Measurements from ENCODE around the gene ALKBH5. TPM values are rescaled to one million over a fixed set of nuclear protein-coding genes. Genes with fewer than 3 reads are reported as not detected.

Gene ALKBH5
- total RNA-seq, 1 donor from 2014 or later: 124 TPM

DNA sequence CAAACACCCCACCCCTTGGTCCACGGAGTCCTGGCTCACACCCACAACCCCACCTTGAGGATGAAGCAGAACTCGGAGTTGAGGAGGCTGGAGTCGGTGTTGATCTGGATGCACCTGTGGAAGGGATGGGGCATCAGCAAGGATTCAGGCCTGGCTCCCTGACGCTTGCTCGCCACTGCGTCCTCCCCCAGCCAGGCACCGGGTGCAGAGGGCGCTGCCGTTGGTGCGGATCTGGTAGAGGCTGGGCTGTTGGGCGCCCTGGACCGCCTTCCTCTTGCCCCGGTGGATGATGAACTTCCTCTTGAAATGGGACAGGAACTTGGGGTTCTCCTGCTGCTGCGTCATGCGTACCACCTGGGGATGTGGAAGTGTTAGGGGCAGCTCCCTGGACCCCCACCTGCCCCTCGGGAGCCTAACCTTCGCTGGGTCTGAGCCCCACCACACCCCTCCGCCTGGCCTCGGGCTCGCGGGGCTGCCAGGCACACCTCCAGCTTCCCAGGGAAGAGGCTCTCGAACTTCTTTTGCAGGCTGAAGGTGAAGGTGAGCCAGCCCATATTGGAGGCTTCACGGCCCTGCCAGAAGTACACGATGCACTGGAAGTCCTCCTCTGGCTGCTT, 62.6 kb downstream of the ALKBH5 start:
- no peak for DNase-seq

DNA sequence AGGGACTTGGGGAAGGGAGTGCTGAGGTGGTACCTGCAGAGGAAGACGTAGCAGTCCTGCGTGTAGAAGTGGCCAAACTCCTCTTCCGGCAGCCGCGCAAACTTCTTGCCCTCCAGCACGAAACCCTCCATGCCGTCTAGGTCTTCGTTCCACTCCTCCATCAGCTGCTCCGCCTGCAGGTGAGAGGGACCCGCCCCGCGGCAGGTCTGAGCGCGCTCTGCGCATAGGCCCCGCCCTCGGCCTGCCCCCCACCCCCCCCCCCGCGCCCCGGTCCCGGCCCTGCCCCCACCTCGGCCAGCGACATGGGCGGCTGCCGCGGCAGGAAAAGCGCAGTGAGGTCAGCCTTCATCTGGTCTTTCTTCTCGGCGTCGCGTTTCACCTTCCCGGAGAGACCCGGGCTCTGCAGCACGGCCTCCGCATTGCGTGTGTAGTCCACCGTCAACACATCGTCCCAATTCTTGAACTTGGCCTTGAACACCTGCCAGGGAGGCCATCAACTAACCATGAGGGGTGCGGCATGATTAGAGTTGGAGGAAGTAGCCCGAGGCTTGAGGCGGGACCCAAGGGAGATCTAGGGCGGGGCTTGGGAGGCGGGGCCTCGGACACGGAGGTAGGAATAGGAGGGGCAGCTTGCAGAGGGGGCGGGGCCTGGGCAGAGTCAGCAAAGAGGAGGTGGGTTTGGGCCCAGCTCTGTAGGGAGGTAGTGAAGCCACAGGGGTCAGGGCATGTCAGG, 63.4 kb downstream of the ALKBH5 start:
- DNase-seq: peak; percentile 70

DNA sequence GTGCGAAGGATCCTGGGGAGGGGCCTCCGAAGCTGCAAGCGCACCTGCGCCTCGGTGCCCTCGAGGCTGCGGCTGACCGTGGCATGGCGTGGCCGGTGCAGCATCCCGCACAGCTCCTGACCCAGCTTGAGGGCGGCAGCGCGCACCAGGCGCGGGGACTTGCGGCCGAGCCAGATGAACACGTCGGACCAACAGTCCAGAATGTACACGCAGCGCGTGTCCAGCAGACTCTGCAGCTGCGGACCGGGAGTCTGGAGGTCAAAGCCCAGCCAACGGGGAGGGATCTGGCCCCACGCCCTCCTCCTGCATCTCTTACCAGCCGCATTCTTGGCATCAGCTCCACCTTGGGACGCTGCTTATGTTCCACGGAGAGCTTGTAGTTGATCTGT, 64.0 kb downstream of the ALKBH5 start:
- no peak for DNase-seq

DNA sequence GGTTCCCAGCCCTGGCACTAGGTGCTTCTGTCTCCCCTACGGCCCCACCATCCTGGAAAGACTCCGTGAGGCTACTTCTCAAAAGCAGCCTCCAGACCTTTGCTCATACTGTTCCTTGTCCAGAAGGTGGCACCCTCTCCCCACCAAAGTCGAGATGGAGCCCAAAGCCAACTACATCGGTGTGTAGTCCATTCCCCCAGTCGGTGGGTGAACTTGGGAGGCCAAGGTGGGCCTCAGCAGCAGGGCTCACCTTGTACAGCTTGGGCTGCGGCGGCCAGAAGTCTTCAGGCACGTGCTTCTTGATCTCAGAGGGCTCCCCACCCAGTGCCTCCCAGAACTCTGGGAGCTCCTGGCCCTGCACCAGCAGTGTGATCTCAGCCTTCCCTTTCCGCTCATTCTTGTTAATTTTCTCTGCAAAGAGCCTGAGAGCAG, 64.7 kb downstream of the ALKBH5 start:
- peak; percentile 87 for DNase-seq

DNA sequence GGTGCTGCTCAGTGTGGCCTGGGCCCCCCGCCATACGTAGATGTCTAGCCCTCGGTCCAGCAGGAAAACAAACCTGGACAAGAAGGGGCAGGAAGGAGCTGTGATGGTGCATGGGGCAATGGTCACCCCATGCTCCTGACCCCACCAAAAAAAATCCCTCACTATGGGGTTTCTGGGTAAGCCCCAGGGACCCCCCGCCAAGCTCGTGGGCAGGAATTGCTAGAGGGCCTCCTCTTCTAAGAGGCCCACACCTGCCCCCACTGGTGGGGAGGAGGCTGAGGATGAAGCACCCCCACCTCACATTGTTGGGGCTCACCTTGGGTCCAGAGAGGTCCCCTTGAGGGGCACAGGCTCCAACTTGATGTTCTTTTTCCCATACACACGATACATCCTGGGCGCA, 65.2 kb downstream of the ALKBH5 start:
- DNase-seq: no peak

DNA sequence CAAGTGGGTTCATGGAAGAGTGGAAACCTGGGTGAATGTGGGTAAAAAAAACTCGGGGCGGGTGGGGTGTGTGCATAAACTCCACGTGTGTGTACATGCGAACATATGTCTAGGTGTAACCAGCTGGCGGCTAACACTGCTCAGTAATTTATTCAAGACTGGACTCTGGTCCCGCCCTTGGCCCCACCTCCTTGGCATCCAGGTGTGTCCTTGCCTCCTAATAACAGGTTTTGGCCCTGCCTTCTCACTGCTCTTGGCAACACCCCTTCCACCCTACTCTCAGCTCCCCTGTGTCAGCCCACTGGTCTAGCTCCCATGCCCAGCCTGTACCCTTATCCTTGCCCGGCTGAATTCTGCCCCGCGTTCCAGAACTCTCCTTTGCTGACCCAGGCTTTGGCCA, 66.6 kb downstream of the ALKBH5 start:
- no peak for DNase-seq

DNA sequence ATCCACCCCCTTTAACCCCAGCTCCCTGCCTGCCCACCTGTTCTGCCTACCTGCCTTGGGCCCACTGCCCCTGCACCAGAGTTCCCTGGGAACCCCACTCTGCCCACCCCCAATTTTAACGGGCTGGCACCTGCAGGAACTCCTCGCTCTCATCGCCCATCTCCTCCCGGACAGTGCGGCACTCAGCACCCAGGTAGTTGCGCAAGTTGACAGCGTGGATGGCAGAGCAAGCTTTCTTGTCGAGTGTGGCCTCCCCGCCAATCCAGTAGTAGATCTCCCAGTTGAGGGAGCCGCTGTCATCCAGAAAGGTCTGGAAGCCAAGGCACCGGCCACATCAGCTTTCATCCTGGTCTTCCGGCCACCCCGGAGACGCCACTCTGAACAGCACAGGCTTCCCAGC, 67.1 kb downstream of the ALKBH5 start:
- no peak for DNase-seq

DNA sequence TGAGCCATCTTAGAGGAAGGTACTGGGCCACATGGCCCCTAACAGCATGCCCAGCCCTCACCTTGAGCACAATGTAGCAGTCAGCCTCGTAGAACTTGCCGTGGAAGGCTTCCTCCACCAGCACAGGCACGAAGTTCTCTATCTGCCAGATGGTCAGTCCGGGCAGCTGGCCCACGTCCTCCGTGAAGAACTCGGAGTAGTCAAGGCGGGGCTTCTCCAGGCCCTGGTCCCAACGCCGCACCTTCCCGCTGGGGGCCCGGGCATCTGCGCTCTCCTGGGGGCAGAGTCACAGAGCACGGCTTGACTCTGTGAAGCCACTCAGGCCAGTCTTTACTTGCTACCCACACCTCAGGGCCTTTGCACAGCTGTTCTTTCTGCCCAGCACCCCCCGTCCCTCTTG, 67.6 kb downstream of the ALKBH5 start:
- no peak for DNase-seq

DNA sequence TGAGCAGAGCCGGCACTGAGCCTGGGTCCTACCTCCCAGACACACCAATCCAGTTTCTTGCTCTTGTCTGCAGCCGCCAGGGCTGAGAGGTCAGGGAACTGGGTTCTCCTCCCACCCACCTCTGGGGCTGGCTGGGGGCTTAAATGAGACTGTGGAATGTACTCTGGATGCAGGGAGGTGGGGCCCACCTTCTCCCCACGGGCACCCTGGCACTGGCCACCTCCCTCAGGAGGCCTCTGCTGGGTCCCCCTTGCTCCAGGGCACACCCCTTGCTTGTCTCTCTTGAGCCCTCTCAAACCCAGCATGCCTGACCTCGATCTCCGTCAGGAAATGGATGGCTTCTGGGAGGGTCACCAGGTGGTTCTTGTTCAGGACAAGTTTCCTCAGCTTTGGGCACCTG, 68.5 kb downstream of the ALKBH5 start:
- no peak for DNase-seq

DNA sequence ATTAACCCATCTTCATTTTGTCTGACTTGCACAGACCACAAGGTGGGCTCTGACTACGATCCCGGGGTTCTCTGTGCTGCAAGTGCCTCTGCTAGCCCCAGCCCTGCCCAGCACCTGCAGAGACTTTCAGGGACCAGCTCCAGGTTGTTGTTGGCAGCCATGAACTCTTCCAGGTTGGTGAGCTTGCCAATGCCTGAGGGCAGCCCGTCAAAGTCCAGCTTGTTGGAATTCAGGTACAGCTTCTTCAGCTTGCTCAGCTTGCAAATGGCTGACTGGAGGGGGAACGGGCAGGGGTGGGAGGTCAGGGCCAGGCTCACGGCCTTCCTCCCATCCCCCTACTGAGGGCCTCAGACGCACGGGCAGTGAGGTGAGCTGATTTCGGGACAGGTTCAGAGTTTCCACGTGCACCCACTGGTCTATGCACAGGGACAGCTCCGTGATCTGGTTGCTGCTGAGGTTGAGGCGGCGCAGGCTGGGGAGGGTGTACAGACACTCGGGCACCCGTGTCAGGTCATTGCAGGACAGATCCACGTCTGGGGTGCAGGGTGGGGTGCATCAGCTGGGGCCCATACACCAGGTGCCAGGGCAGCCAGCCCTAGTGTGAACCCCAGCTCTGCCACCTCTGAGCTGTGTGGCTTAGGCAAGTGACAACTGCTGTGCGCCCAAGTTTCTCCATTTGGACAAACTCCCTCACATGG, 69.7 kb downstream of the ALKBH5 start:
- DNase-seq: no peak

DNA sequence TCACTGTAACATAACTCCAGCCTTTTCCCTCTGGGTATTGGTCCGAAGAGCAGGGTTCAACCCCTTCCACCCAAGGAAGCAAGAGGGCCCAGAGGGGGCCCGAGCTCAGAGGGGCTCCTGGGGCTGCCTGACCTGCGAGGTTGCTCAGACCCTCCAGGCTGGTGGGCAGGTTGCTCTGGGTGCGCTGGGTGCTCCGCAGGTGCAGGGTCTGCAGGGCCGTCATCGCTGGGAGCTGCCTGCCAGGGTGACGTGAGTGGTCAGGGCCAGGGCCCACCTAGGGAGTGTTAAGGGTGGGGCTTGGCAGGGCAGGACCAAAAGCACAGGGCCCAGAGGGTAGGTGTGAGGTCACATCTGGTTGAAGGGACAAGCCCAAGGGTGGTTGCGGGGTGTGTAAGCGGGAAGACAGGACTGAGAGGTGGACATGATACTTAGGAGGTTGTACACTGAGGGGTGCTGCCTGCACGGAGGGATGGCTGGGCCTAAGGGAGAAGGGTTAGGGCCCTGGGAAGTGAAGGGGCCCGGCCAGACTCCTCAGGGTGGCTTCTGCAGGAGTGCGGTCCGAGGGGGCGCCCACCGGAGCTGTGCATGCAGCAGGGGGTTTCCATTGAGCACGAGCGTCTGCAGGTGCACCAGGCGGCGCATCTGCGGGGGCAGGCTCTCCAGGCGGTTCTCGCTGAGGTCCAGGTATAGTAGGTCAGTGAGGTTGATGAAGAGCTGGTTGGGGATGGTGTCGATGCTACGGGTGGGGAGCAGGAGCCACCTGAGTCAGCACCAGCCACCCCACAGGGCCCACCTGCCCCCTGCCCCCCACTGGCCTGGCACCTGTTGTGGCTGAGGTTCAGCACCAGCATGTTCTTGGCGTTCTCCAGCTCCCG, 70.6 kb downstream of the ALKBH5 start:
- DNase-seq: no peak

DNA sequence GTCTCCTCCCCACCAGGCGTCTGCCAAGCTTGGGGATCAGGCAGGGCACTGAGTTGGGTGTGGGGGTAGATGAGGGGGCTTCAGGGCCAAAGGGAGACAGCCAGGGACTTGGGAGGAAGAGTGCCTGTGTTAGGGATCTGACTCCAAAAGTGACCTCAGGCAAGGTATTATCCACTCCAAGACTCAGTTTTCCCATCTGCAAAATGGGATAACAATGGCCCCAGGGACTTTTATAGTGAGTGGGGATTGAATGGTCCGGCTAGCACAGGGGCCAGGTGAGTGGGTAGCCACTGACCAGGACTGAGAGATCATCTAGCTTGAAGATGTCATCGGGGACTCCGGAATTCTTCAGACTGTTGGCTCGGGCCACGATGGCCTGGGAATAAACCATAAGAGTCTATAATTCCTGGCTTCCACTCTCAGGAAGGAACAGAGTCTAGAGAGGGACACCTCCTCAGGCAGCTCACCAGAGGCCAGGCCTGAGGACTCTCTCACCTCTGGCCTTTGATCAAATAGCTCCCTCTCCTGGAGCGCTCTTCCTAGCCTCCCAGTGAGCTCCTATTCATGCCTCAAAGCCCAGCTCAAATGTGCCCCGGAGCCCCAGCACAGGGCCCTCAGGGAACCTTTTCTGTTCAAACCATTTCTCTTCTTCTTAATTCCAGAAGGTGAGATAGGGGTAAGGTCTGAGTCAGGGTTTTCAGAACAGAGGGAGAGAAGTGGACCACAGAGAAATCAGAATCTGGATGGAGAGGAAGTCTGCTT, 71.4 kb downstream of the ALKBH5 start:
- DNase-seq: no peak

DNA sequence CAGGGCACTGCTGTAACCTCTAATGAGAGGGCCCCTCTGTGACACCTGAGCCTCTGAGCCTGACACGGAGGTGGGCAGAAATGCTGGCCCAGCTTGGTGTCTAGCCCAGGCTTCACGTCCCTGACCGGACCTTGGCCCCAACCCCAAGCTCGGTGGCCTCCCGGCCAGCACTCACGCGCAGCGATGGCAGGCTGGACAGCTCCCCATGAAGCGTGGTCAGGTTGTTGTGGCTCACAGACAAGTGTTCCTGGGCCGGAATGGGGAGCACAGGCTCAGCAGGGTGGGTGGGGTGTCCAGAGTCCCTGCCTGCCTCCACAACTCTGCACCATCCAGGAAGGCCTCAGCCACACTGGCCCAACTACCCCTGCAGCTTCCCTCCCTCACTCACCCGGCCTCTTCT, 72.7 kb downstream of the ALKBH5 start:
- DNase-seq: no peak

DNA sequence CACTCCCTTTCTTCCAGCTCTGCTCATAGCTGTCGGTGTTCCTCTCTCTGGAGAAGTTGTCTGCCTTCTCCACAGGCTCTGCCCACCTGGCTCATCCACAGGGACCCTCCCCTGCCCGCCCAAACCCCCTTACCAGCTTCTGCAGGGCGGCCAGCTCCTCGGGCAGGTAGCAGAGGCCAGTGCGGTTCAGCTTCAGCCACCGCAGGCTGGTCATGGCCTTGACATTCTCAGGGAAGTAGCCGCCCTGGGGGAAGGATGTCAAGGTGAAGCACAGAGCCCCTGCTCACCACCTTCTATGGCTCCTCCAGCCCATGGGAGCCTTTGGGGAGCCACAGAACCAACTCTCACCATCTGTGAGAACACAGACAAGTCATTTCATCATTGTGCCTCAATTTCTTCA, 73.1 kb downstream of the ALKBH5 start:
- DNase-seq: no peak

DNA sequence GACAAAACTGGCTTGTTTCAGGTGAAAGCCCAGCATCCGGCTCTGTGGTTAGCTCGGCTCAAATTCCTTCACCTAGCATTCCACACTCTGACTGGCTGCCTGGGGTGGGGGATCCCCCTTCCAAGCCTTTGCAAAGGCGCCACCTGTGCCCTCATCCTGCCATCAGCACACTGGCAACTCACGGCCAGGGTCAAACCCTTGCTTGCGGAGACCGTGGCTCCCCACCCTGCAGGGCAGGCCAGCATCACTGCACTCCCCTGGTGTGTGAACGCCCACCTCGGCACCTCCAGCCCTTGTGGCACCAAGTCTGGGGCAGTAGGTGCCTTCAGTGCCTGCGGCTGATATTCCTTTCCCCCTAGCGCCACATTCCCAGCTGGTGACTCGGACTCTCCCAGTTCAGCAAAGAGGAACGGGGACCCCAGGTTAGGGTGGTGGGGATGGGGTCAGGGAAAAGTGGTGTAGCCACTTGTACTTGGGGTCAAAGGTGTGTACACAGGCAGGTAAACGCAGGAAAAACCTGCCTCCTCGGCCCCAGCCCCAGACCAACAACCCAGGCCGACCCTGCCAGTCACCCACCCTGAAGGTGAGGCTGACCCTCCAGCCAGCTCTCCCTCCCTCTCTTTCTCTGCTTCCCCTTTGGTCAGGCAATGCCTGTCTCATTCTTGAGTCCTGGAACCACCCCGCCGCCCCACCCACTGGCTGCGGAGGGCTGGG, 73.8 kb downstream of the ALKBH5 start:
- no peak for DNase-seq

DNA sequence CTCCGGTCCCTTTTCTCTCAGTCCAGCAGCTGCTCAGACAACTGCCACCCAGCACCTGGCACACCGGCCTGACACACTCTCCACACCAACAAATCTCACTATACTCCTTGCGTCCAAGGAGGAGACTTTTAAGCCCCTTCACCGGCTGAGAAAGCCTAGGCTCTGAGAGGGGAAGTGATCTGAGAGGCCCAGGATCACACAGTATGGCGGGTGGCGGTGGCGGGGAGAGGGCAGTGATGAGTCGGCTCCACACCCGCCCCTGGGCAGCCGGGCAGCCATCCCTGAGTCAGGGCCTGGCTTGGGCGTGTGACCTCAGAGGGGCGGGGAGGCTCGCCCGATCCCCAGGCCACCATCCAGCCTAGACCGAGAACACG, 74.3 kb downstream of the ALKBH5 start:
- peak; percentile 79 for DNase-seq

DNA sequence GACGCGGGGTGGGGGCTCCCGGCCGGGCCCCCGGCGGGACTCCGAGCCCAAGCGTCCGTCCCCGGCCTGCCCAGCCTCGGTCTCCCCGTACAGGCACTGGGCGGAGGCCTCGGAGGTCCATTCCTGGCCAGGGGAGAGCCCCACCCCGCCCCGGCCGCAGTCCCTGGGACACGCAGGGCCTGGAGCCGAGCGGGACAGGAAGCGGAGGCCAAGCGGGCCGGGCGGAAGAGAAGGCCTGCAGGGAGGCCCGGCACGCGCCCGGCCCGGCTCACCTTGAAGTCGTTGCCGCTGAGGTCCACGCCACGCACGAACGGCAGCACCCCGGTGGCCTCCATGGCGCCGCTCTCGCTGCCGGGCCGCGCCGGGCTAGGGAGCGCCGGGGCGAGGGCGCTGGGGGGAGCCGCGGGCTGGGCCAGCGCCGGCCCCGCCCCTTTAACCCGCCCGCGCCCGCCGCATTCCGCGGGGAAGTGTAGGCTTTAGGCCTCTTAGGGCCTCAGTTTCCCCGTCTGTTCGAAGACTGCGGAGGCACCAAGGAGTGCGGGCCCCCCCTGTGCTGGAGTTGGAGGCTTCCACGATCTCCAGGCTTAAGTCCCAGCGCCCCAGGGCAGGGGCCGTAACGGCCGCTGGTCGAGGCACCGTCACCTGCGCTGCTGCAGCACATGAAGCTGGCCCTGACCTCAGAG, 74.9 kb downstream of the ALKBH5 start, which contains the start of gene FLII:
Gene FLII (minus strand): TSS at position 383 of the 683 bp plus-strand sequence. CDS start 48 bp downstream, at position 335.
- peak; percentile 66 for DNase-seq
